Activated CD8-positive, alpha-beta T cell treated with anti-CD3 and anti-CD28 coated beads for 36 hours (primary cell): ENCODE data around the gene ARG1. TPM values are rescaled to one million over a fixed set of nuclear protein-coding genes. Genes with fewer than 3 reads are reported as not detected.

Experiments used
- ATAC-seq: fragments of 200-7000 bp; cut with Tn5 transposase; one replicate; pipeline ENCODE4 v1.10.0; 2021; ENCODE audit warnings: mild to moderate bottlenecking, moderate library complexity
- CTCF ChIA-PET: fragments of 350-600 bp; sonication (Branson Sonifier 250); formaldehyde crosslinking; loops from one replicate; lab custom pipeline; 2021; ENCODE audit warnings: antibody characterized with exemption; lab: Charles Lee
- POLR2A ChIA-PET: fragments of 350-600 bp; sonication (Branson Sonifier 250); formaldehyde crosslinking; loops from one replicate; lab custom pipeline; 2021; ENCODE audit warnings: antibody characterized with exemption; lab: Charles Lee
- DNase-seq: peaks from one replicate; pipeline ENCODE4 v3.0.0-alpha.2; 2020
- H3K27ac Mint-ChIP-seq: one replicate; pipeline ENCODE4 v1.8.0; 2021; ENCODE audit warnings: mild to moderate bottlenecking, mixed read lengths
- H3K27me3 Mint-ChIP-seq: one replicate; pipeline ENCODE4 v1.8.0; 2021; ENCODE audit warnings: mixed read lengths
- H3K36me3 Mint-ChIP-seq: one replicate; pipeline ENCODE4 v1.8.0; 2021; ENCODE audit warnings: low read depth, mixed read lengths
- H3K4me1 Mint-ChIP-seq: one replicate; pipeline ENCODE4 v1.8.0; 2021; ENCODE audit warnings: low read depth, mixed read lengths
- H3K4me3 Mint-ChIP-seq: one replicate; pipeline ENCODE4 v1.8.0; 2021; ENCODE audit warnings: mild to moderate bottlenecking, moderate library complexity, mixed read lengths
- H3K9me3 Mint-ChIP-seq: one replicate; pipeline ENCODE4 v1.8.0; 2021; ENCODE audit warnings: mixed read lengths
- intact Hi-C: fragments of 100-400 bp; cut with micrococcal nuclease; formaldehyde crosslinking; loops from one replicate; pipeline ENCODE4 v1.10.0; 2022
- total RNA-seq, 2 experiments: library from RNA; stranded (reverse); gene quantifications; one replicate each; pipeline ENCODE4 v1.2.3, GENCODE V29; 2021
- TF ChIP-seq, protein P1 (sequence below): fragments of 200-600 bp; IDR thresholded peaks from one replicate; pipeline ENCODE4 v1.8.0; 2022; ENCODE audit warnings: antibody characterized with exemption, mild to moderate bottlenecking

The ARG1 gene
- total RNA-seq, 2 experiments from 2014 or later = not detected

DNA sequence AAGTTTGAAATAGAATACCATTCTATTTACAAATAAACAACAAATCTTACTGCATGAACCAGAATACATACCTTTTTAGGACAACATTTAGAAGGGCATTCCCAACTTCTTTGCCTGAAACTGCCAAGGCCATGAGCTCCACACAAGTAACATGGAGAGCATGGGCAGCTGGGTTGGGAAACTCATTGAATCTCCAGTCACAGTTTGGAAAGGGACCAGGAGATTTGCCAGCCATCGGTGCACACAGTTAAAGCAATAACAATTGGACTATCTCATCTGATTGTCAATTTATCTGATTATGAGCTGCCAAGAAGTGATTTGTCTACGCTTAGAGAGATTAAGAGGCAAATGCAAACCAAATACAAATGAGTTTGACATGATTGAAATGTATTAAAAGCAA, 19.9 kb downstream of the ARG1 start:
- no peak overlapping the region for H3K27ac Mint-ChIP-seq
- CTCF ChIA-PET = interaction anchor here (1.3 kb wide), 1 partner anchor 10 kb away, joined by 3 read pairs; no protein-coding TSS in a partner anchor
- H3K4me1 Mint-ChIP-seq = no peaks in the 10 kb centered on the region
- intact Hi-C loops = no loop called here
- POLR2A ChIA-PET = no interaction called here
- ATAC-seq (no peak), DNase-seq (no peak)
- no peaks in the 10 kb centered on the region for H3K27me3 Mint-ChIP-seq
- no peaks in the 10 kb centered on the region for H3K9me3 Mint-ChIP-seq
- TF ChIP-seq, protein P1, sequence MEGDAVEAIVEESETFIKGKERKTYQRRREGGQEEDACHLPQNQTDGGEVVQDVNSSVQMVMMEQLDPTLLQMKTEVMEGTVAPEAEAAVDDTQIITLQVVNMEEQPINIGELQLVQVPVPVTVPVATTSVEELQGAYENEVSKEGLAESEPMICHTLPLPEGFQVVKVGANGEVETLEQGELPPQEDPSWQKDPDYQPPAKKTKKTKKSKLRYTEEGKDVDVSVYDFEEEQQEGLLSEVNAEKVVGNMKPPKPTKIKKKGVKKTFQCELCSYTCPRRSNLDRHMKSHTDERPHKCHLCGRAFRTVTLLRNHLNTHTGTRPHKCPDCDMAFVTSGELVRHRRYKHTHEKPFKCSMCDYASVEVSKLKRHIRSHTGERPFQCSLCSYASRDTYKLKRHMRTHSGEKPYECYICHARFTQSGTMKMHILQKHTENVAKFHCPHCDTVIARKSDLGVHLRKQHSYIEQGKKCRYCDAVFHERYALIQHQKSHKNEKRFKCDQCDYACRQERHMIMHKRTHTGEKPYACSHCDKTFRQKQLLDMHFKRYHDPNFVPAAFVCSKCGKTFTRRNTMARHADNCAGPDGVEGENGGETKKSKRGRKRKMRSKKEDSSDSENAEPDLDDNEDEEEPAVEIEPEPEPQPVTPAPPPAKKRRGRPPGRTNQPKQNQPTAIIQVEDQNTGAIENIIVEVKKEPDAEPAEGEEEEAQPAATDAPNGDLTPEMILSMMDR = no peak
- H3K4me3 Mint-ChIP-seq = no peak overlapping the region
- H3K36me3 Mint-ChIP-seq = peaks cover 33% of the 10 kb centered on the region

GRCh38 chr6:131594074-131594473, 21.0 kb downstream of the ARG1 start:
- no peak overlapping the region for H3K4me3 Mint-ChIP-seq
- CTCF ChIA-PET = no interaction called here
- H3K4me1 Mint-ChIP-seq = no peaks in the 10 kb centered on the region

DNA sequence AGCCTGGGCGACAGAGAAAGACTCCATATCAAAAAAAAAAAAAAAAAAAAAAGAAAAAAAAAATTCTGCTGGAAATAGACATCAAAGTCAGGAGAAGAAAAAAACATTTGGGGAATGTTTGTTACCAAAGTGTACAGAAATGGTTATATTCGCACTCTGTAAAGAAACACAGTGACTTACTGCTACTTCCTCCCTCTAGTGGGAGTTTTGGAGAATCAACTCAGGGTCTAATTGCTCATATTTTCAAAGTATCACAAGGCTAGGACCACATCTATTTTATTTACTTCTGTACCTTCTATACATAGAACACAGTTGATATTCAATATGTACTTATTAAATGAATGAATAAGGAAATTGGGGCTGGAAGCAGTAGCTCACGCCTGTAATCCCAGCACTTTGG, 24.4 kb downstream of the ARG1 start:
- Mint-ChIP-seq H3K27ac (no peak overlapping the region), H3K9me3 (no peaks in the 10 kb centered on the region), H3K27me3 (no peaks in the 10 kb centered on the region), H3K4me3 (no peak overlapping the region), H3K36me3 (peaks cover 34% of the 10 kb centered on the region), H3K4me1 (no peaks in the 10 kb centered on the region)
- ATAC-seq (no peak), DNase-seq (no peak)
- TF ChIP-seq, protein P1 = peak; percentile 26
- intact Hi-C loops = no loop called here
- ChIA-PET CTCF (interaction anchor here (0.9 to 2.3 kb wide), 5 partner anchors 13 to 713 kb away, joined by 3 to 10 read pairs (median 3); partner anchors contain the start of gene MED23), POLR2A (interaction anchor here (0.8 to 1.0 kb wide), 2 partner anchors 19 to 30 kb away, joined by 3 to 4 read pairs; partner anchors contain the start of gene MED23)

More at GRCh38 chr6:131594074-131594473, 21.0 kb downstream of the ARG1 start:
- POLR2A ChIA-PET = interaction anchor here (0.9 kb wide), 1 partner anchor 9 kb away, joined by 4 read pairs; no protein-coding TSS in a partner anchor
- TF ChIP-seq, protein P1 = no peak
- DNase-seq (no peak), ATAC-seq (no peak)
- H3K27ac Mint-ChIP-seq = no peak overlapping the region
- peaks cover 36% of the 10 kb centered on the region for H3K36me3 Mint-ChIP-seq
- H3K27me3 Mint-ChIP-seq = no peaks in the 10 kb centered on the region
- H3K9me3 Mint-ChIP-seq = no peaks in the 10 kb centered on the region
- intact Hi-C loops = no loop called here

DNA sequence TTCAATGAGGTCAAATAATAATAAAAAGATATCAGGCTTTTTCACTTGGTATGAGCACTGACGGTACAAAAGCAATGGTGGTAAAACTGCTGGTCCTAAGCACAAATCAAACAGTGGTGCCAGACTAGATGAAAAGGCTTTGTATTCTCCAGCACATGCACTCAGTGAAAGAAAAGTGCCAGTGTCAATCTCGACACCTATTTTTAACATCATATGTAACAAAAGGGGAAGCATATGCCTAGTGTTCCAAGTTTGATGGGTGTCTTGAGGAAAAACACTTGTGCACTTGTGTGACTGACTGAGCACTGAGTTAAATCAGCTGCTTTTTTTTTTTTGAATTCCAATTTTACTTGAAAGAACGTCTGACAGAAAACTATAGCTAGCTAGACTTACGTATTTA, 27.7 kb downstream of the ARG1 start:
- CTCF ChIA-PET = interaction anchor here (1.0 kb wide), 1 partner anchor 28 kb away, joined by 3 read pairs; no protein-coding TSS in a partner anchor
- Mint-ChIP-seq H3K9me3 (no peaks in the 10 kb centered on the region), H3K27me3 (no peaks in the 10 kb centered on the region), H3K27ac (no peak overlapping the region), H3K4me3 (no peak overlapping the region), H3K36me3 (peaks cover 28% of the 10 kb centered on the region), H3K4me1 (no peaks in the 10 kb centered on the region)
- ATAC-seq (no peak), DNase-seq (no peak)
- POLR2A ChIA-PET = no interaction called here
- intact Hi-C loops = no loop called here
- TF ChIP-seq, protein P1 = no peak

- TF ChIP-seq, protein P1 = no peak
- intact Hi-C loops = no loop called here
- Mint-ChIP-seq H3K9me3 (no peaks in the 10 kb centered on the region), H3K36me3 (peaks cover 34% of the 10 kb centered on the region), H3K4me1 (no peaks in the 10 kb centered on the region), H3K4me3 (no peak overlapping the region), H3K27me3 (no peaks in the 10 kb centered on the region), H3K27ac (no peak overlapping the region)
- CTCF ChIA-PET = interaction anchor here (0.6 to 2.3 kb wide), 4 partner anchors 10 to 578 kb away, joined by 3 to 7 read pairs (median 3); partner anchors contain the start of gene MED23
- POLR2A ChIA-PET = no interaction called here
- no peak for DNase-seq
- ATAC-seq = no peak
Measured at GRCh38 chr6:131602781-131603312, 29.8 kb downstream of the ARG1 start.
